ENCODE data around the gene NARF.
"Not testable (repeated sequence)": the region's sequence is repeated elsewhere in the genome, so short reads cannot be mapped to it uniquely, and the experiment has no call there.

The NARF gene

DNA sequence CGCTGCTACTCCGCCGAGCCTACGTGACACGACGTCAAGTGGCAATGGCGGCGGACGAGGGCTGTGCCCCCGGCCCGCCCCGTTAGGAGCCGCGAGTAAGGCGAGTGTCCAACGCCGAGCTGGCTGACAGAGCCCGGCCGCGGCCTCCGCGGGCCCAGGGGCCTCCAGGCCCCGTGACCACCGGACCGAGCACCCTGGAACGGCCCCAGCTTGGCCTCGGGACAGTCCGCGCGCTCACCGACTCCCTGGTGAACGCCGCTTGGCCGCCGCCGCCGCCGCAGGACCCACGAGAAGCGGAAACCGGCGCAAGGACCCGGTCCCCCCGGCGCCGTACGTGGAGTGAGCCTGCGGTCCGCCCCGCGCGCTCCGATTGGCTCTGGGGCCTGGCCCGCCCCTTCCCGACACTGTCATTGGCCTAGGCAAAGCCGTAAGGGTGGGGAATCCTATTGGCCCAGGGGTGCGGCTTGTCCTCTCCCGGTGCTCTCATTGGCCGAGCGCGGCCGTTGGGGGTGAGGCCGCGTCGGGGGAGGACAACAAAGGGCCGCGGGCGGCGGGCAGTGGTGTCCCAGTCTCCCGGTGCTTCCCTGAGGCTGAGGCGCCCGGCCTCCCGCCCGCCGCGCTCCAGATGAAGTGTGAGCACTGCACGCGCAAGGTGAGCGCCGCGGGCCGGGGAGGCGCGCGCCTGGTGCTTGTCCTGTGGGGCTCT, at the start of gene NARF:
Gene NARF, plus strand, starts transcription at position 563 of the 706 bp plus-strand sequence. Its CDS starts 63 bp downstream, at position 626.
- DNase-seq = peak; percentile 96

DNA sequence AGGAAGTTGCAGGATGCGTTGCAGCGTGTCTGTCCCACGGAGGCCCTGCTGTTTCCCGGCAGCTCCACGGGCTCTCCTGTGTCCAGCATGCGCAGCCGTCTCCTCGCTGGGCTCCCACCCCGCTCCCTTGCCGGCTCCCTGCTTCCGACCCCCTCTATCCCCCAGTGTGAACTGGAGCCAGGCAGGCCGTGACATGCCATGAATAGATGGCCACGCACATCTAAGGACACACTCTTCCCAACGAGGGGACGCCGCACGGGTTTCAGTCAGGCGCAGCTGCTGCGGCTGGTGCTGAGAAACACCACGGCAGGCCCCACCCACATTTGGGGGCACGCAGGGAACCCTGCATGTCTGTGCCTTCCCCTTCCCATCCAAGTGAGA, 49.6 kb upstream of the NARF start:
- no peak for DNase-seq

DNA sequence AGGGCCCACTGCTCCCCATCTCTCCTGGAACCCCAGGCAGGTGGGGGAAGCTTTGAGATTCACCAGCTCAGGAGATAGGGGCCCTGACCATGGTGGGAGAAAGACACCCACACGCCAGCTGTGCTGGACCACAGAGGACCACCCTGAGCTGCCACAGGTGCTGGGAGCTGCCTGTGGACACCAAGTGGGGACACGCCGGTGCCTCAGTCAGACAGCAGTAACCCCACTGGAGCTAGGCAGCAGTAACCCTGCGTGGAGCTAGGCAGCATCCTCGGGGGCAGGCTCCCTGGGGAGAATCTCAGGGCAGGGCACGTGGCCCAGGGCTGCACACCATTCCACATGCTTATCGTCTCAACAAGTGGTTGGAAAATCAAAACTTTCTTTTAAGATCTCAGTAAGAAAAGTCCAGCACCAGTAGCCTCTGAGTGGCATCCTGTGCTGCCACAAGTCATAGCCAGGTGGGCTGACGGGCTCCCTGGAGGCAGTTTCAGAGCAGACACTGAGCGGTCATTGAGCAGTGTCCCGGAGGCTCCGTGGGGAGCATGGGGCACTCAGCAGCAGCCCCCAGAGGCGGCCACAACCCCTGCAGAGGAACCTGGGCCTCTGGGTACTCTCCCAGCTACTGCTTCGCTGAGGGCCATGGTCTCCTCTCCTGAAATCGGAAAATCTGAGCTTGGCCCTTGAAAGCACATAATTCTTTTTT, 48.4 kb upstream of the NARF start:
- DNase-seq = no peak

DNA sequence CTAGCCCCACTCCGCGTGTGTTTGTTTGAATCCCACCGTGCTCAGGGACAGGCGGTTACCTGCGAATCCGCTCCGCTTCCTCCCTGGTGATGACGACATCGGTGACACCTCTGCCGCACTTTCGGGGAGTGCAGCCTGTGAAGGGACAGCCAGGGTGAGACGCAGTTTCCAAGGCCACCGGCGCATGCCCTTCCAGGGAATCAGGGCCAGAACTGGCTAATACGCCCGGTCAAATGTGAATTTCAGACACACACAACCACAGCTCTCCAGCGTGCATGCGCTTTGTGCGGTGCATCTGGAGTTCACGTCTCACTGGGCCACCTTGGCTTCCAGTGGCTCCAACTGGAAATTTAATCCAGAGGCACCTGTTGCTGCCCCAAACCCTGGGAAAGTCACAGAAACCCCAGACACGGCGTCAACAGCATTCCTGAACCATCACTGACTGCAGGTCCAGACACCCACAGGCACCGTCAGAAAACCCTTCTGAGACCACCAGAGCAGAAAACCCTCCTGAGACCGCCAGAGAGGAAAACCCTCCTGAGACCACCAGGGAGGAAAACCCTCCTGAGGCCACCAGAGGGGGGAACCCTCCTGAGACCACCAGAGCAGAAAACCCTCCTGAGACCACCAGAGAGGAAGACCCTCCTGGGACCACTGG, 47.0 kb upstream of the NARF start:
- no peak for DNase-seq

DNA sequence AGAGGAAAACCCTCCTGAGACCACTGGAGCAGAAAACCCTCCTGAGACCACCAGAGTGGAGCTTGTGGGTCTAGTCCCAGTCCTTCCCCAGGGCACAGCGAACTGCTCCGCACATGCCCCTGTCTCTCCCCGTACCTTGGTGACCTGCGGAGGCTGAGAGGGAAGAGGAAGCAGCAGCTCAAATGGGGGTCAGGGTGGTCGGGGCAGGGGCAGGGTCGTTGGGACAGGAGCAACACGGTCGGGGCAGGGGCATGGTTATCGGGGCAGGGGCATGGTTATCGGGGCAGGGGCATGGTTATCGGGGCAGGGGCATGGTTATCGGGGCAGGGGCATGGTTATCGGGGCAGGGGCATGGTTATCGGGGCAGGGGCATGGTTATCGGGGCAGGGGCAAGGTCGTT, 46.5 kb upstream of the NARF start:
- DNase-seq = not testable (repeated sequence)

DNA sequence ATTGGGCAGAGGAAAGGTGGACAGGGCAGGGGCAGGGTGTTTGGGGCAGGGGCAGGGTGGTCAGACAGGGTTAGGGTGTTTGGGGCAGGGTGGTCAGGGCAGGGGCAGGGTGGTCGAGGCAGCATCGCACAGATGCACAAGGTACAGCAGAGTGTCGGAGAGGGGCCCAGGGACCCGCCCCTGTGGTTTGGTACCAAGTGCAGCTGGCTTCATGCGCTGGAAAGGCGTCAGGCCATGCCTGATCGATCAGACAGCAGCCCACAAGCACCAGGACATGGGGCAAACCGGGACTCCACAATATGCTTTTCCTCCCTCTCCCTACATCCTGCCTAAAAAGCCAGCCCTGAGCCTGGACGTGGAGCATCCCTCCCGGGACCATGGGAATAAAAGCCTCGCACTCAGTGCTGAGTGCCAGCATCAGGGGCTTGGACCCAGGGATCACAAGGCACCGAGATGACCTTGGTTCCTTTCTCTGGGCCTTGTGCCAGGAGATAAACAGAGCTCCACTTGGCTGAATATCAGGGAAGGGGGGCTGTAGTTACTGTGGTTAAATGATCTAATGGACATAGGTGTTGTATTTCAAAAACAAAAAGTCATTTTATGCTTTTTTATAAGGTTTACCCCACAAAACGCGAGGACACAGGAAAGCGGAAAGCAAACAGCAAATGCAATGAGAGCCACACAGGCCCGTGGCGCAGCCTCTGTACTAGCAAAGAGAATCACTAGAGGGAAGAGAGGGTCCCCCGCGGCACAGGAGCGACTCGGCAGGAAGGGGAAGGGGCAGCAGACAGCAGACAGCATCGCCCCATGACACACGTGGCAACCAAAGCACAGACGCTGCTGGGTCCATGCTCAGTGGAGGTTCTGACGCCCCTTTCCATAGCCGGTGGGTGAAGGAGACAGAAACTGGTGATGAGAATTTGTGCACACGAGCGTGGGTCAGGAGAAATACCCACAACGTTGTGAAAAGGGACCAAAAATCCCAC, 45.7 kb upstream of the NARF start:
- DNase-seq = no peak

DNA sequence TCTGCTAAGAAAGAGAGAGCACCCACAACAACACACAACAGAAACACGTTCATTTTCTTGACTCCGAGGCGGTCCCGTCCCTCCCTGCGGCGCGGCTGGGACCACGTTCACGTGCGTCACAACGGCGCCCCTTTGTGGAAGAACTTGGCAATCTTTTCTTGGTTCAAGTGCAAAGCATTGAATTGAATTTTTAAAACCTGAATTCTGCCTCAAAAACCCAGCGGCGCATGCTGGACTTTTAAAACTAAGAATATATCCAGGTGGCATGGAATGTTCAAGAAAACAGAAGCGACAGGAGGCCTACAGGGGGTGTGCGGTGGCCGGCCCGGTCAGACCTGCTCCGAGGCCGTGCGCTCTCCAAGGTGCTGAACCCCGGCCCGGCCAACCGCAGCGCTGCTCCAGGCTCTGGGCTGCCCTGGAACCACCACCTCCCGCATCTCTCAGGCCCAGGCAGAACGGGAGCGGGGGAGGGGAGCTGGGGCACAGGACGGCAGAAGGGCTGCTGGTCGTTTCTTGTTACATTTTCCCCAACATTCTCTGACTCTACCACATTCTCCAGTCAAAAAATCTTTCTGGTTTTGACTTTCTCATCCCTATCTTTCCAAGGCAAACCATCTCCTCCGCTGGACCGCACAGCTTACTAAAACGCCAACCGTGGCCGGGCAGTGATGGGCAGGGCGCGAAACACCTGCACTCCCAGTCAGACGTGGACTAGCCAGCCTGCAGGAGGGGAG, 43.8 kb upstream of the NARF start:
- peak; percentile 63 for DNase-seq

DNA sequence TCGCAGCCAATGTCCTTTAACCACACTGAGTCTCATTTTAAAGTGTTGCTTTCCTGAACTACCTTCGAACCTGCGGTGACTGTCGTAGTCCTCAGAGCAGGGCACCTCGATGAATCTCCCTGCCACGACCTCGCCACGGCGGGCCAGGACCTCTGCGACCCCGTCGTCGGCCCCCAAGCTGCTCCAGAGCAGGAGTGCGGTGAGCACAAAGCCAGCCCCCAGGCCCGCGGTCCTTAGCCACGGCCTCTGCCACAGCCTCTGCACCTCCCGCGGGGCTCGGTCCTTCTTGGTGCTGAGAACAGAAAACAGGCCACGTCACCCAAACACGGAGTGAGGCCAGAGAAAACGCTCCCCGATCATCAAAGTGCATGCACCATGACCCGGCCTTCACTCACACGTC, 43.2 kb upstream of the NARF start:
- no peak for DNase-seq

DNA sequence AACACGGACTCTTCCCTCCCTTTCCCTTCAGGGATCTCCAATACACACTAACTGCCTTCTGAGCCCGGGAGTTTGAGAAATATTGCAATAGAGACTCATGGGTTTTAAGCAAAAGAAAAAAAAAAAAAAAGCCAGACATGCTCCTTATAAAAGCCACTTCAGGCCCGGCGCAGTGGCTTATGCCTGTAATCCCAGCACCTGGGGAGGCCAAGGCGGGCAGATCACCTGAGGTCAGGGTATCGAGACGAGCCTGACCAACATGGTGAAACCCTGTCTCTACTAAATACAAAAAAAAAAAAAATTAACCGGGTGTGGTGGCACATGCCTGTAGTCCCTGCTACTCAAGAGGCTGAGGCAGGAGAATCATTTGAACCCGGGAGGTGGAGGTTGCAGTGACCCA, 42.8 kb upstream of the NARF start:
- no peak for DNase-seq

DNA sequence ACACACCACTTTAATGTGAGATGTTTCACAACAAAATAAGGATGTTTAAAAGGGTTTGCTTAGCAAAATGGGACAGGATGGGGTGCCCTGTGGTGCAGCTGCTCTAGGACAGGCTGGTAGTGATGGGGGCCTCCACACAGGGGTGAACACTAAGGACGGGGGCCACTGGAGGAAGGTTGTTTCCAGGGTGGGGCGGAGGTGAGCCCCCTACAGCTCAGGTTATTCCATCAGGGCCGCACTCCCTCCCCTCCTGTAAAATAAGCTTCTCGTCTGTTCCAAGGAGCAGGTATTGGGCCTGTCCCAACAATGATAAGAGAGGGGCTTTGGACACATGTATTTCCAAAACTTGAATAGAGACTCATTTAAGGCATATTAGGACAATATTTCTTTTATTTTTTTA, 42.3 kb upstream of the NARF start:
- DNase-seq = no peak

DNA sequence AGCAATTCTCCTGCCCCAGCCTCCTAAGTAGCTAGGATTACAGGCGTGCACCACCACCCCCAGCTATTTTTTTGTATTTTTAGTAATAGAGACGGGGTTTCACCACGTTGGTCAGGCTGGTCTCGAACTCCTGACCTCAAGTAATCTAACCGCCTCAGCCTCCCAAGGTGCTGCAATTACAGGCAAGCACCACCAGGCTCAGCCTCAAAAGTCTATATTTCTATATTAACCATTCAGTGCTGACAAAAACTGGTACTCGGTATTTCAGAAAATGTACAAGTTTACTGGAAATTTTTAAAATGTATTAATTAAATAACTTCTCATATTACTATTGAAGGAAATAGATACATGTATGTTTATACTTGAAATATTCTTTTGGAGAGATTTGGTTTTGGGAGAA, 41.8 kb upstream of the NARF start:
- DNase-seq = no peak

DNA sequence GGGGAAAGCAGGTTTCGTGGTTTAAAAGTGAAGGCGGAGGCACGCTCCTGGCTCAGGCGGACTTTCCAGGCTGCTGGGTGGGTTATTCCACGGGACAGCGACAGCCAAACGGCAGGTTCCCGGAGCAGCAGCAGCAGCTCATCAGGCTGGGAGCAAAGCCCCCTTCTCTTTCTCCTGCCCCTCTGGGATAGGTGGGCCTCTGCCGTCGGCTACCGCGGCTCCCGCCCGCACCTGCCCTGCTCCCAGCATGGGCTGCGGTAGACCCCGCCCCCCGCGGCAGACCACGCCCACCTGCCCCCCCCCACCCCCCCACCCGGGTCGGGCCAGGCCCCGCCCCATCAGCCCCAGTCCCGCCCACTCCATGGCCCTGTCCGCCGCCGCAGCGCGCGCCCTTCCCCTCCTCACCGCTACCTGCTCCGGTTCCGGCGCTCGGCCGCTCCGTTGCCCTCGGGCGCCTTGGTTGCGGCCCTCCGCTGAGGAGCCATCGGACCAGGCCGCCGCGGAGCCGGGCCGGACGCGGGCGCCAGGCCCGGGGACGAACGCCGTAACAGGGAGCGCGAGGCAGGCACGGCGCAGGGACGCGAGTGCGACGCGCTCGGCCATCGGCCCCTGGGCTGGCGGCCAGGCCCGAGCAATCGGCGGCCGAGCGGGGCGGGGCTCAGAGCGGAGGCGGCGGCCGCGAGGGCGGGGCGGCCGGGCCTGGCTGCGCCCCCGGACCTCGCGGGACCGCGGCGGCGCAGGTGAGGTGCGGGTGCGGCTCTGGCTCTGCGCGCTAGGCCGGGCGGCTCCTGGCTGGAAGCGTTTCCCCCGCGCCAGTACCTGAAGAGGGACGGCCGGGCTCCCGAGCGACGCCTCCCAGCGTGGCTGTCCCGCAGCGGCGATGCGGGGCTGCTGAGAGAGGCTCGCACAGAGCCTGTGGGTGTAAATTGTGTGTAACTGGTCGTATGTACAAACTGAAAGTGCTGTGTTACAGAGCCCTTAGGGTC, 40.2 kb upstream of the NARF start, which contains the start of the genes HEXD and OGFOD3:
Gene HEXD, plus strand, starts transcription at position 347 of the 986 bp plus-strand sequence. CDS start 1,453 bp downstream, outside the sequence.
Gene OGFOD3, minus strand, starts transcription at position 586 of the 986 bp plus-strand sequence. Its CDS starts 101 bp downstream, at position 485.
- peak; percentile 85 for DNase-seq

DNA sequence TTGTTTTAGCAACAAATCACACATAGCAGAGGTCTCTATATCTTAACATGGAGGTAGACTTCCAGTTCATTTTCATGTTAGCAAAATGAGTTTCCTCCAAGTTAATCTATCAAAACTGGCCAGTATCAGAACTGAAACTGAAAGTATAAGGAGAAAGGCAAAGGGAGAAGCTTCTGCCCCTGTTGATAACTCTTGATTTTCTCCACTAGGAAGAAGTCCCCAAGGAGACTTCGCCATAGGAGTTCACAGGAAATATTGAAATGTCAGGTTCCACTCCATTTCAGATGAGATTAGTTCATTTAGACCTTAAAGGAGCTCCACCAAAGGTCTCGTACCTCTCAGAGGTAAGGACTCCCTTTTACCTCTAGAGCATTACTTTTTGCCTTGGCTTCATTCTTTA, 39.0 kb upstream of the NARF start:
- DNase-seq = no peak

DNA sequence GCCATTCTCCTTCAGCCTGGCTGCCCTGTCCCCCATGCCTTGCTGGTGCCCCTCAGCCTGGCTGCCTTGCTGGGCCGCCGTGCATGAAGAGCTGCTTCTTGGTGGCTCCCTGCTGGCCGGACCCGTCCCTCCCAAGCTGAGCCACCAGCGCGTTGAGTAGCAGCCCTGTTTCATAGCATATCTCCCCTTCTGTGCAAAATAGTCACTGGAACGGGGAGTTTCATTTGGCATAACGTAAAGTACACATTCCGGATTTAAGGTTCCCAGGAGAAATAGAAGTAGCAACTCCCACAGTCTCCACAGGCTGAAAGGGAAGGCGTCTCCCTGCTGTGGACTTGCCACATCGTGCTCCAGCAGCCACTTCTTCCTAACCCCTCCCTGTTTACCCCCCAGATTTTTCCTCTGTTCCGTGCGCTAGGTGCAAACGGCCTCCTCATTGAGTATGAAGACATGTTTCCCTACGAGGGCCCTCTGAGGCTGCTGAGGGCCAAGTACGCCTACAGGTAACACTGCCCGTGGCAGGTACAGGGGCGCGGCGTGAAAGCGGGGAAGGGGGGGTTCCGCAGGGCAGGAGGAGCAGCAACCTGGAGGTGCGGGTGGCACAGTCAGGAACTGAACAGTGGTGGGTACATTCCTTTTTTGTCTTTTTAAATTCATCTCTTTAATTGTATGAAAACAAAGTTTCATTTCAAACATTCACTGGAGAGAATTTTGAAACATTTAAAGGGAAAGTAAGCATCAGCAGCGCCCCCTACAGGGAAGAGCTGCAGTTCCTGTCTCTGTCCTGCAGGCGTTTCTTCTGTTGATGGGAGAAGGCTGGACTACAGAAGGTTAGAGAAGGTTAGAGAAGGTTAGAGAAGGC, 34.3 kb upstream of the NARF start:
- peak; percentile 32 for DNase-seq

DNA sequence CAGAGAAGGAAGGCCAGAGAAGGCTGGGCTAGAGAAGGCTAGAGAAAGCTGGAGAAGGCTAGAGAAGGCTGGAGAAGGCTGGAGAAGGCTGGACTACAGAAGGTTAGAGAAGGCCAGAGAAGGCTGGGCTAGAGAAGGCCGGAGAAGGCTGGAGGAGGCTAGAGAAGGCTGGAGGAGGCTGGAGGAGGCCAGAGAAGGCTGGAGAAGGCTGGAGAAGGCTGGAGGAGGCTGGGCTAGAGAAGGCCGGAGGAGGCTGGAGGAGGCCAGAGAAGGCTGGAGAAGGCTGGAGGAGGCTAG, 33.7 kb upstream of the NARF start:
- no peak for DNase-seq

DNA sequence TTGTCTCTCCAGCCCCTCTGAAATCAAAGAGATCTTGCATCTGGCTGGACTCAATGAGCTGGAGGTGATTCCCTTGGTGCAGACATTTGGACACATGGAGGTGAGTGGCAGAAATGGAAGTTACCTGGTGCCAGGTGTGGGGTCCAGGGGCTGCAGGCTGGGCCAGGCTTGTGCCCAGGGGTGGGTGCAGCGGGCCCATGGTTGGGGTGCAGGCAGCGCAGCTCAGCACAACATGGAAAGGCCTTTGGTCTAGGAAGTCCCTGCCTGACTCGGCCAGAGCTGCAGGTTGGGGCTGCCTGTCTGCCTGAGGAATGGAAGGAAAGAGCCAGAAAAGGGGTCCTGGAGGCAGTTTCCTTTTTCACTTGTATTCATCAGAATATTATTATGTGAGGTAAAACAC, 30.0 kb upstream of the NARF start:
- no peak for DNase-seq

DNA sequence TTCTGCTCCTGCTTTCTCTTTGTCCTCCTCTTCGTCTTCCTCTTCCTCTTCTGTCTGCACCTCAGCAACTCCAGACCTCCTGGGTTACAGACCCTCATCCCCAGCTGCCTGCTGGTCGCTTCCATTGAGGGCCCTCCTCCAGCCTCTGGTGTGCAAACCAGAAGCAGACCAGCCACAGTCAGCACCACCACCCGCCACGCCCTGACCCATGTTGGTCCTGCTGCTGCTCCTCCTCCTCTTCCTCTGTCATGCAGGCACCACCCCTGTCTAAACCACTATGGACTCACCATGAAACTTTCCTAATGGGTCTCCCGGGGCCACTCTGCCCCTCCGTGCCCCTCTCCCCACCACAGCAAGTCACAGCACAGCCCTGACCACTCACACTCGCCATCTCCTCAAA, 28.7 kb upstream of the NARF start:
- DNase-seq = no peak

DNA sequence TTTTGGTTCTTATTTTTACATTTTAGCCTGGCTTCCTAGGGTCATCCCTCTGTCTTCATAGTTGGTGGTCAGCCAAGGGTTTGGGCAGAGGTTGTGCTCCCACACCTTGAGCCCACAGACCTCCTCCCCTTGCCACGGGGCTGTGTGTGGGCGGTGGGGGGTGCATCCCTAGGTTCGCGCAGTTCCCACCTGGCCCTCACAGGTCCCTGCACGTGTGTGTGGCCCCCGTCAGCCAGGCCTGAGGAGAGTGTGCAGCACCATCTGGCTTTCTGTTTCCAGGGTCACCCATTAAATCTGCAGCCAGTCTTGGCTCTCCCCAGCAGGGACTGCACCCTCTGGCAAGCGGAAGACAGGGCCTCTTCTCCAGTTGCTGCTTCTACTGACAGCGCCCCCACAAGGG, 26.5 kb upstream of the NARF start:
- no peak for DNase-seq

DNA sequence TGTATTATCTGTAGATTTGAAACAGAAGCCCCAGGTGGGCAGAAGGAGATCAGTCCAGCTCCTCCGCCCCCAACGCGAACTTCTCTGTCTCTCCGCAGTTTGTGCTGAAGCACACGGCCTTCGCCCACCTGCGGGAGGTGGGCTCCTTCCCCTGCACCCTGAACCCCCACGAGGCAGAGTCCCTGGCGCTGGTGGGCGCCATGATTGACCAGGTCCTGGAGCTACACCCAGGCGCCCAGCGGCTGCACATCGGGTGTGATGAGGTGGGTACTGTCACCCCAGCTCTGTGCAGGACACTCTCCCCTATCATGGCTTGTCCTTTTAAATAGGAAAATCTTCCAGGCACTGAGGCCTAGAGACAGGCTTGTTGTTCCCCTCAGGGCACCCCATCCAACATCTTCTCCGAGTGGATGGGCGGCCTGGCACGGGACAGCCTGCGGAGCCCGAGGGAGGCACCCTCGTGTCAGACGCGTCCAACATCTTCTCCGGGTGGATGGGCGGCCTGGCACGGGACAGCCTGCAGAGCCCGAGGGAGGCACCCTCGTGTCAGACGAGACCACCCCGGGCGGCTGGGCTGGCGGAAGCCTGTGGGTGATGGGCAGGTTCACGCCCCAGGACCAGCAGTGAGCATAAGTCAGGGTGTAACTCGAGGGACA, 24.9 kb upstream of the NARF start:
- DNase-seq = no peak

Measured in CD4-positive, alpha-beta T cell treated with Interferon gamma for 1 hour (primary cell).